D341Med (cell line): ENCODE results near the gene NR1H3.

Experiments used
- DNase-seq: peaks from one replicate; pipeline ENCODE4 v3.0.0; 2012; ENCODE audit warnings: low spot score

The NR1H3 gene

GRCh38 chr11:47269829-47270305, 12.1 kb downstream of the NR1H3 start, which contains the start of gene MADD:
TSS of gene MADD (plus strand) at chr11:47270133.
- peak; percentile 96 for DNase-seq

GRCh38 chr11:47270331-47271271, 12.8 kb downstream of the NR1H3 start:
- peak; percentile 48 for DNase-seq

- DNase-seq, result no peak
Observed at GRCh38 chr11:47271328-47271727, 13.5 kb downstream of the NR1H3 start.

- peak; percentile 60 for DNase-seq
Observed at GRCh38 chr11:47271961-47272661, 14.3 kb downstream of the NR1H3 start.

GRCh38 chr11:47272706-47273105, 14.9 kb downstream of the NR1H3 start:
- no peak for DNase-seq

GRCh38 chr11:47274495-47275235, 16.9 kb downstream of the NR1H3 start:
- no peak for DNase-seq

- DNase-seq, result no peak
Observed at GRCh38 chr11:47276923-47277322, 19.1 kb downstream of the NR1H3 start.

- DNase-seq, result no peak
Observed at GRCh38 chr11:47278058-47278457, 20.3 kb downstream of the NR1H3 start.

GRCh38 chr11:47278769-47279168, 21.0 kb downstream of the NR1H3 start:
- DNase-seq, result no peak

GRCh38 chr11:47280099-47280498, 22.3 kb downstream of the NR1H3 start:
- no peak for DNase-seq

GRCh38 chr11:47280860-47281259, 23.1 kb downstream of the NR1H3 start:
- DNase-seq, result no peak

- DNase-seq, result no peak
Observed at GRCh38 chr11:47282462-47282861, 24.7 kb downstream of the NR1H3 start.

- no peak for DNase-seq
Observed at GRCh38 chr11:47284151-47284550, 26.4 kb downstream of the NR1H3 start.

GRCh38 chr11:47285969-47286770, 28.4 kb downstream of the NR1H3 start:
- DNase-seq, result peak; percentile 53

- DNase-seq, result no peak
Observed at GRCh38 chr11:47288066-47288465, 30.3 kb downstream of the NR1H3 start.

GRCh38 chr11:47289856-47290255, 32.1 kb downstream of the NR1H3 start:
- no peak for DNase-seq

- no peak for DNase-seq
Observed at GRCh38 chr11:47295385-47295784, 37.6 kb downstream of the NR1H3 start.

GRCh38 chr11:47296045-47296444, 38.2 kb downstream of the NR1H3 start:
- peak; percentile 60 for DNase-seq

GRCh38 chr11:47299078-47299477, 41.3 kb downstream of the NR1H3 start:
- DNase-seq, result no peak

GRCh38 chr11:47302853-47303252, 45.1 kb downstream of the NR1H3 start:
- no peak for DNase-seq

GRCh38 chr11:47305734-47306483, 48.1 kb downstream of the NR1H3 start:
- peak; percentile 91 for DNase-seq
